ENCODE data around the gene EGFL6.

The EGFL6 gene, protein sequence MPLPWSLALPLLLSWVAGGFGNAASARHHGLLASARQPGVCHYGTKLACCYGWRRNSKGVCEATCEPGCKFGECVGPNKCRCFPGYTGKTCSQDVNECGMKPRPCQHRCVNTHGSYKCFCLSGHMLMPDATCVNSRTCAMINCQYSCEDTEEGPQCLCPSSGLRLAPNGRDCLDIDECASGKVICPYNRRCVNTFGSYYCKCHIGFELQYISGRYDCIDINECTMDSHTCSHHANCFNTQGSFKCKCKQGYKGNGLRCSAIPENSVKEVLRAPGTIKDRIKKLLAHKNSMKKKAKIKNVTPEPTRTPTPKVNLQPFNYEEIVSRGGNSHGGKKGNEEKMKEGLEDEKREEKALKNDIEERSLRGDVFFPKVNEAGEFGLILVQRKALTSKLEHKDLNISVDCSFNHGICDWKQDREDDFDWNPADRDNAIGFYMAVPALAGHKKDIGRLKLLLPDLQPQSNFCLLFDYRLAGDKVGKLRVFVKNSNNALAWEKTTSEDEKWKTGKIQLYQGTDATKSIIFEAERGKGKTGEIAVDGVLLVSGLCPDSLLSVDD

DNA sequence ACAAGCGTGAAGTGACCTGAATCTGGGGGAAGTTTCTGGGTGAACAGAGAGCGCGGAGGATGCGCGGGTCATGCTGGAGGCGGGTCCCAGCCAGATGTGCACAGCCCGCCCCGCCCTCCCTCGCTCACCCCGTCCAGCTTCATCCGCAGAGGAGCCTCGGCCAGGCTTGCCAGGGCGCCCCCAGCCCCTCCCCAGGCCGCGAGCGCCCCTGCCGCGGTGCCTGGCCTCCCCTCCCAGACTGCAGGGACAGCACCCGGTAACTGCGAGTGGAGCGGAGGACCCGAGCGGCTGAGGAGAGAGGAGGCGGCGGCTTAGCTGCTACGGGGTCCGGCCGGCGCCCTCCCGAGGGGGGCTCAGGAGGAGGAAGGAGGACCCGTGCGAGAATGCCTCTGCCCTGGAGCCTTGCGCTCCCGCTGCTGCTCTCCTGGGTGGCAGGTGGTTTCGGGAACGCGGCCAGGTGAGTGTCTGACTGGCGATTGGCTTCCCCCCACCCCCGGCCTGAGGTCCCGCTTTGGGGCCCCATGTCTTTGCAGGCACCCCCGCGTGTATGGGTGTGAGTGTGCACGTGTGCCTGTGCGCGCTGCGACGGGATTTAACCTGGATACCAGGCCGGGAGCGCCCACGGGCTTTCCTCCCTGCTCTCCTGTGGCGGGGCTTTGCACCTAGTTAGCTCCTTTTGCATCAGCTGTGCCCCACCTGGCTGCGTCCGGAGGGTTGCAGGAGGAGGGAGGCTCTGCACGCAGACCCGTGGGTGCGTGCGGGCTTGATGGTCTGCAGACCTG is at the start of gene EGFL6:
Gene EGFL6, plus strand, starts transcription at position 123 of the 782 bp plus-strand sequence. Its CDS starts 261 bp downstream, at position 384.
- DNase-seq (ENCODE audit: extremely low spot score, insufficient read length, low read depth) = no peak

DNA sequence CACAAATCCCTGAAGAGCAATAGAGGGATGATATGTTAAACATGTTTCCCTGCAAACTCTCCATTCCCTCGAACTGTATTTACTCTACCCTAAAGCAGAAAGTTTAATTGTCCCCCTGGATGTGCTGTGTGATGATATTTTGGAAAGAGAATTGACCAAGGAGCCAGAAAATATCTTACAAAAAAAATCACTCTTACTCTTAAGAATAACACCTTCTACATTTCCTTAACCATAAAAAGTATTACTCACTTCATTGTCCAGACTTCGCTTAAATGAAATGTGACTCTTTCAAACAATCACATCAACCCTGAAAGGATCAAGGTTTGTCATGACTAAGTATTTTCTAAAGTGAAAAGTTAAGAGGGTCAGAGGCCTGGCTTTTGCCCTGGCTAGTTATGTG is 49.0 kb upstream of the EGFL6 start:
- FAIRE-seq (no peak), DNase-seq (ENCODE audit: extremely low spot score, insufficient read length, low read depth) (no peak)

More for the DNA sequence above, at the start of gene EGFL6:
- FAIRE-seq = no peak

DNA sequence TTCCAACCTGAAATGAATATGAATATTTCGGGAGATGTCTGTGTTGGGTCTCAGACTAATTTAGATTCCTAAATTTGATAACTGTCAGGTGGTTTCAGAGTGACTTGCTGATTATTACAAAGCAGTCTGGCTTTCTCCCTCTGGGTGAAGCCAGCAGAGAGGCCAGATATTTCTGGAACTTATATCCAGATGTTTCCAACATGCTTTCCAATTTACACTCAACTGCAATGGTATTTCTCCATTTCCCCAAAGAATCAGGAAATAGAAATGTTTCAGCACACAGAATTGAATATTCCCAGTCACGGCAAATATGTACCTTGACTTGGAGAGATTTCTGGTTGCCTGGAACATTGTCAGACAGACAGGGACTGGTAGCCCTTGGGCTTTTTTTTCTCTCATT is 48.5 kb upstream of the EGFL6 start:
- FAIRE-seq (no peak), DNase-seq (ENCODE audit: extremely low spot score, insufficient read length, low read depth) (no peak)

DNA sequence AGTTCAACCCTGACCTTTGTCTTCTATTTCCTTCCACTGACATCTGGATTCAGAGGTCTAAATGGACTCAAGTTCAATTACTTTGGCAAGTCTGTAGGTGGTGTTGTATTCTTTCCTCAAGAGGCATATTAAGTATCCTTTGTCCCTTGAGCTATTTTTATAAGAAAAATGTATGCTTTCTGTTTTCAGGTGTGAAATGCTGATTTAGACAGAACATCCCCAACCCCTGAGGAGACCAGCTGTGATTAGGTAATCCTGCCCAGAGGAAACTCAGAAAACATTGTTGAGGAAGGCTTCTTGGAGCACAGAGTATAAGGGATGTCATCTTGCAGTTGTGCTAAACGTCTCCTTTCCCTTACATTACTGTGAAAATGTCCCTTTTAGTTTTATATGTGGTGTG is 46.6 kb upstream of the EGFL6 start:
- FAIRE-seq = peak; percentile 60
- DNase-seq (ENCODE audit: extremely low spot score, insufficient read length, low read depth) = no peak

DNA sequence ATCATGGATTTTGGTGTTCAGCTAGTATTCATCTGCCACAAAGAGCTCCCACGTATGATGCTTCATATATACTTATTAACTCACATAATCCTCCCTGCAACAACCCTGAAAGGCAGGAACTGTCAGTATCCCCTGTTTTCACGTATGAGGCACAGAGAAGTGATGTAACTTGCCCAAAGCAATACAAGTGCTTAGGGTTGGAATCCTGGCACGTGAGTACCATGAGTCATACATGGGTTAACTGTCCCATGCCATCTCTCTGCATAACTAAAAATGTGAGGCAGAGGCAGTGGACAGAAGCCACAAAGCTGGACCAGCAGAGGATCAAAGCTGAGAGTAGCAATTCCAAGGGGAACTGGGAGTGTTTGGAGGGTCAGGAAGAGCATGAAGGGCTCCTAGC is 35.7 kb upstream of the EGFL6 start:
- DNase-seq (ENCODE audit: extremely low spot score, insufficient read length, low read depth) (no peak), FAIRE-seq (no peak)

DNA sequence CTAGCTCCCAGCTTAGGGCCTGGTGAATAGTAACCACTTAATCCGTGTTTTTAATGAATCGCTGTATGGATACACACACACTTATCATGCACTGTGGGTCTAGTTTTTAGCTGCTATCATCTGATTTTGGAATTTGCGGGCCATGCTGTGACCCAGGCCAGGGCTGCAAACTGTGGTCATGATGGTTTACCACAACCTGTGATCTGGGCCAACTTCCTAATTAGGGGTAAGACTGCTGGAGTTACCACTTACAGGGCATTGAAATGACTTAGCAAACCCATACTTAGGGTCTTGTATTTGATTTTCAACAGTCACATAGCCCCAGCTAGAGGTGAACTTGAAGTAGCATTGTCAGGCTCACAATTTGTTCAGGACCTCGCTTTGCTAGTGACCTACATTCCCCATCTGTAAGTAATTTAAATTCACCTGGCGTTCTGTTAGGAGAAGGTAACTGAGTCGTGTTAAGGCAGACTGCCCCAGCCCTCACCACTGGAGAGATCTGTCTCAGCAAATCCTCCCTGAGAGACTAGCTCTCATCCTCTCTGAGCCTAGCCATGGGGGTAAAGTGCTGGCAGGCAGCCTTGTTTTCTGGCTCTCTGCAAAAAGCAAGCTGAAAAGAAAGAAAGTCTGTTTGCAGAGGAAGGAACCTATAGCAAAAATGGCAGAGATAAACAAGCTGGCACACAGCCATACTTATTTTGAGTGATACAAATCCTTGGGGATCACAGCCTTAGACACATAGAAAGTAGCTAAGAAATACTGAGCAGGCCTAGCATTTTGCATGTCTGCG is 33.8 kb upstream of the EGFL6 start:
- peak; percentile 5 for FAIRE-seq

DNA sequence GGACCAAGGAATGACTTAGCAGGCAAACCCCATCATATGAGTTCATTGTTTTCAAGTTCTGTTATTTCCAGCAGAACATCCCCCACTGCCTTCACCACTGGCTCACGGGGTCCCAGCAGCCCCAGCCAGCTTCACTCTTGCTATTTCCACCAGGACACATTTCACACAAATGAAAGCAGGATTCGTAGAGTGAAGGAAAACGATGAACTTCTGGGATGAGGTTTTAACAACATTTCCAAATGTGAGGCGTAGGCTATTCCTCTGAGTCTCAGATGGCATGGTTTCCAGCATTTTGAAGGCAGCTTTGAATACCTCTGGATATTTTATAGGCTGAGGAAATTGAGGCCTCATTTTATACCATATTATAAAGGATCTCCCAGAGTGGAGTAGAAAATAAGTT is 32.9 kb upstream of the EGFL6 start:
- FAIRE-seq (no peak), DNase-seq (ENCODE audit: extremely low spot score, insufficient read length, low read depth) (no peak)

More for the DNA sequence above, 33.8 kb upstream of the EGFL6 start:
- DNase-seq (ENCODE audit: extremely low spot score, insufficient read length, low read depth) = no peak

DNA sequence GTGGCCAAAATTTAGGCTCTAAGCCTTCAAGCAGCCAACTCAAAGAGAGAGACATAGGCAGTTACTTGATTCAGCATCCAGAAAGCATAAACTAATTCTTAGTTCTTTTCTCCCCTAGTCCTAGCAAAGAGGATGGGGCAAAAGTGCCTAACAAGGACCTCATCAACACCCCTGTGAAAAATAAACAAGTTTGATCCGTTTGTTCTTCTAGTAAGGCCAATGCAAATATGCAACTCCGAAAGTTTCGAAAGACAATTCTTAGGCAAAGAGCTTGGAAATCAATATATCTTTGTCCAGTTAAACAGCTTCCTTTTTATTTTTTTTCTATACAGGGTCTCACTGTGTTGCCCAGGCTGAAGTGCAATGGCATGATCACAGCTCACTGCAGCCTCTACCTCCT is 31.0 kb upstream of the EGFL6 start:
- DNase-seq (ENCODE audit: extremely low spot score, insufficient read length, low read depth) (no peak), FAIRE-seq (no peak)

DNA sequence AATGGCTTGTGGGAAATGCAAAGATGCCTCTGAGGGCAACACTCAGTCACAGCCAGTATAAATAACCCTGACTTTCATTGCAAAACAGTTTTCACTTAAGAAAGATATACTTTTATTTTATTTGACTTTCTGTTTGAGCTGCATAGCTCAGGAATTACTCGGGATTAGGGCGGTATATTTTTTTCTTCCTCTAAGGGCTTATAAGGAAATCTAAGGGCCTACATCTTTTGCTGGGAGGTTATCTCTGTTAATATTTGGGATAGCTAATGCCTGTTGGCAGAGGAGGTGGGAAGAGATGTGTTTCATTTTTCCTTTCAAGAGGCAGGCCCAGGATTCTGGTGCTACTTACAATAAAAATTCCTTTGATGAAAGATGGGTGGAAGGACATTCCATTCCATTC is 28.8 kb upstream of the EGFL6 start:
- FAIRE-seq (no peak), DNase-seq (ENCODE audit: extremely low spot score, insufficient read length, low read depth) (no peak)

DNA sequence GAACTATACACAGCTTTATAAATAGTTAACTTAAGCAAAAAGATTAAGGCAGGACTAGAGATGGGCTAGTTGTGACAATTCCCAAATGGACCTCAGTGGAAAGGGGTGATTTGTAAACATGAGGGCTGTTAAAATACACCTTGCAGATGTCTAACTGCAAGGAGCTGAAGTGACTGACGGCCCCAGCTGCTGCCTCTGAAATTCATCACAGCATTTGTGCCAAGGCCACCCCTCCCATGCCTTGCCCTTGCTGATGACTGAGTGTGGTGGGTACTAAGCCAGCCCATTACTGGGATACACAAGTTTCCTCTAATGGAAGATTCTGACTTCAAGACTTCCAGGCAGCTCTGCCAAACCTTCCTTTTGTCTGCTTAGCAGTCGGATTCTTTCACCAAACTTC is 23.7 kb upstream of the EGFL6 start:
- no peak for FAIRE-seq

DNA sequence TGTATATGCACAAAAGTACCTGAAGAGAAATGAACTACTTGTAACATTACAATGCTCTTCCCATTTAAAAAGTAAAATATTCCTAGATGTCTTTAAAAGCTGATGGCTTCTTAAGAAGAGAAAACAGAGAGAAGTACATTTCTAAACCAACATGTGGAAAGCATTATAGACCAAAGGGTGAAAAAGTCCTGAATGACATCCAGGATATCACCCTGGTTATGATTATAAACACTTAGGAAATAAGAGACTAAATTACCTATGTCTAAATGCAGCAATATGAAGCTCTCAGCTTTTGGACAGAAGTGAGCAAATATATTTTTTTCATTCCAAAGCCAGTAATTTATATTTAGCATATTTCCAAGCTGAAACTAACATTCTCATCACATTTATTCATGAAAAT is 21.7 kb upstream of the EGFL6 start:
- no peak for FAIRE-seq

More for the DNA sequence above, 23.7 kb upstream of the EGFL6 start:
- DNase-seq (ENCODE audit: extremely low spot score, insufficient read length, low read depth) = no peak

DNA sequence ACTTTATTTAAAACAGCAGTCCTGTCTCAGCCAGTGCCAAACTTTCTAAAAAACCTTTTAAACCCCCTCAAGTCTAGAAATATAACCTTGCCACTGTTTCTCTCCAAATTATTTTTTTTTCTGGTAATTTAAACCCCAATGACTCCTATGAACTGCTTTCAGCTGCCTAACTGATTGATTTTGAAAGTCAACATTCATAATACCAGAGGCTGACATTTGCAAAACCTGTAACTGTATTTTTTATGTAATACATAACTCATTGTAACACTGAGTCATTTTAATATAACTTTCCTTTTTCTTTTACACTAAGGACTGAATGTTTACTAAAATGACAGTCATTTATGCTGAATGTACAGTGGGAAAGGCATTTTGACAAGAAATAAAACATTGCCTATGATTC is 19.1 kb upstream of the EGFL6 start:
- FAIRE-seq (no peak), DNase-seq (ENCODE audit: extremely low spot score, insufficient read length, low read depth) (no peak)

More for the DNA sequence above, 21.7 kb upstream of the EGFL6 start:
- DNase-seq (ENCODE audit: extremely low spot score, insufficient read length, low read depth) = no peak

DNA sequence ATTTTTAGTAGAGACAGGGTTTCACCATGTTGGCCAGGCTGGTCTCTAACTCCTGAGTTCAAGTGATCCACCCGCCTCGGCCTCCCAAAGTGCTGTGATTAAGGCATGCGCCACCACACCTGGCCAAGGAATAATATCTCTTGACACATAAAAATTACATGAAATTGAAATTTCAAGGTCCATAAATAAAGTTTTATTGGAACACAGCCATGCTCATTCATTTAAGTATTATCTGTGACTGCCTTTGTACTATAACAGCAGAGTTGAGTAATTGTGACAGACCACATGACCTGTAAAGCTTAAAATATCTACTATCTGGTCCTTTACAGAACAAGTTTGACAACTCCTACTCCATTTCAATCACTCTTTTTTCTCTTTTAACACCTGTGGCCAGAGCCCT is 17.8 kb upstream of the EGFL6 start:
- FAIRE-seq = no peak

DNA sequence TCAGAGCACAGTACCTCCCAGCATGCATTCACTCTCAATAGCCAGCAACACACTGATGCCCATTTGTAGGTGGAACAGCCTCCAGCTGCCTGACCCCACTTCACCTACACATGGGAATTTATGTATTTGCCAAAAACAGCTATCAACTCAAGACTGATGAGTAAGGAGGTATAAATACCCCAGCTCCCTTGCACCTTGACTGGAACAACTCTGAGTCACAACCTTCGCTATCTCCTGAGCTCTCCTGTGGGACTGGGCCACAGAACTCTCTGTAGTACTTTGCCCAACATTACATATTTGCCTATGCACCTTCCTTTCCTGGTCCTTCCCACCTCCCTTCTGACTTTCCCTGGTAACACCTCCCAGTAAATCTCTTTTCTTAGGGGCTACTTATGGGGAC is 16.5 kb upstream of the EGFL6 start:
- FAIRE-seq (no peak), DNase-seq (ENCODE audit: extremely low spot score, insufficient read length, low read depth) (no peak)

More for the DNA sequence above, 17.8 kb upstream of the EGFL6 start:
- DNase-seq (ENCODE audit: extremely low spot score, insufficient read length, low read depth) = no peak

DNA sequence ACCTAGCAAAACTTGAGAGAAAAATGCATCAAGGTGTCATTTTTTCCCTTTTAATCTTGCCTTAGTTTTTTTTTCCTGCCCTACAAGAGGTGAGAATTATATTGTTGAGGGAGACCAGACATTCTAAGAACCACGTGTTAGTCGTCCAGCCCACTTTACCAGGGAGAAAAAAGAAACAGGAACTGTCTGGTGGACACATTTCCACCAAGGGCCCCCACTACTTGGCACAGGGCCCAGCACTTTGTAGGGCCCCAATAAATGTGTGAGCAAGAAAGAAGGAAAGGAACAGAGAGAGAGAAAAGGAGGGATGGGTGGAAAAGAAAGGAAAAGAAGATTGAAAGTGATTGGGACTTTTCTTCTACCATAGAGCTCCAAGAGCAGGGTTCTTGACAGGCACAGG is 3.9 kb upstream of the EGFL6 start:
- no peak for FAIRE-seq
- DNase-seq (ENCODE audit: extremely low spot score, insufficient read length, low read depth) = no peak

DNA sequence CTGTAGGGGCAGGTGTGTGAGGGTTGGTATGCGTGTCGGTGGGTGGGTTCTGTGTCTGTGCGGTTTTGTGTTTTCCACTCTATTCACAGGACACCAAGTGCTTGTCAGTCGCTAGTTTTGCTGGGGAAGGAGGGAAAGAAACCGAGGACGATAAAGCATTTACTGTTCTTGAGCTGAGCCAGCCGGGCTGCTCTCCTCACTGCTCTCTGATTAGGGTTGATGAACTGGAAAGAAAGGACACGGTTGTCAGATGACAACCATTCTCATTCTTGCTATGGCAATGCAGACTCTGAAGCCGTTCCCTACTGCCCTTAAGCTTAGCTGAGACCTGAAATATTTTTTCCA is 832 bp downstream of the EGFL6 start:
- DNase-seq (ENCODE audit: extremely low spot score, insufficient read length, low read depth) (no peak), FAIRE-seq (peak; percentile 57)

DNA sequence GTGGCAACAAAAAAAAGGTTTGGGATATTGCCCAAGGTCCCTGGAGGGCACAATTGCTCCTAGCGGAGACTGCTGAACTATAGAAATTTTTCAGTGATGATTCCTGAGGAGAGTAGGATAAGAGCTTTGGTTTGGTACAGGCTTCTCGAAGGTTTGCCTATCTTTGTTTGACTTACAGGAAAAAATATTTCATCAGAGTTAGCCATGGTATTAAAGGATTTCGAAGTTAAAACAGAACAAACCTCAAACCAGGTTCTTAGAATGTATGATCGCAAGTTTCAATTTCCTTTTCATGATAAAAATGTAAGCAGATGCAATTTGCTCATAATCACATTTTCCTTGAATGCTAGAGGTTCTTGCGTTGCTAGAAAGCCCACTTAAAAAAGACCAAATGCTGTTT is 1.7 kb downstream of the EGFL6 start:
- FAIRE-seq (peak; percentile 21), DNase-seq (ENCODE audit: extremely low spot score, insufficient read length, low read depth) (no peak)

DNA sequence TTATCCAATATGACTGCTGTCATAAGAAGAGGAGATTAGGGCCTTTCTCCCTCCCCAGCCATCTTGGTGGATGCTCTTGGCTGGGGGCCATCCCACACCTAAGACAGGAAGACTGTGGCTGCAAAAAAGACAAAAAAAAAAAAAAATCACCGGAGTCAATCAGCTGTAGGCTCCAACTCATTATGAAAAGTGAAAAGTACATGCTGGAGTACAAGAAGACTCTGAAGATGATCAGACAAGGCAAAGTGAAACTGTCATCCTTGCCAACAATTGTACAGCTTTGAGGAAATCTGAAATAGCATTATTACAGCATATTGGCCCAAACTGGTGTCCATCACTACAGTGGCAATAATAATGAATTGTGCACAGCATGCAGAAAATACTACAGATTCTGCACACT is 5.2 kb downstream of the EGFL6 start:
- FAIRE-seq (peak; percentile 86), DNase-seq (ENCODE audit: extremely low spot score, insufficient read length, low read depth) (no peak)

DNA sequence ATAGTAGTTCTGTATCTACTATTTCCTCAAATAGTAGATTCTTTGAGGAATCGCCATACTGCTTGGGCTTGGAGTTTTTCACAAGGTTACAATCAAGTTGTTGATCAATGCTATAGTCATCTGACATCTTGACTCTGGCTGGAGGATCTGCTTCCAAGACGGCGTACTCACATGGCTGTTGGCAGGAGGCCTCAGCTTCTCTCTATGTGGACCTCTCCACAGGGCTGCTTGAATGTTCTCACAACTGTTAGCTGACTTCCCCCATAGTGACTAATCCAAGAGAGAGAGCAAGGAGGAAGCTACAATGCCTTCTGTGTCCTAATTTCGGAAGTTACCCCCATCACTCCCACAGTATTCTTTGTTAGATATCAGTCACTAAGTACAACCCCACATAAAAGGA is 10.3 kb downstream of the EGFL6 start:
- no peak for DNase-seq (ENCODE audit: extremely low spot score, insufficient read length, low read depth)
- FAIRE-seq = no peak

DNA sequence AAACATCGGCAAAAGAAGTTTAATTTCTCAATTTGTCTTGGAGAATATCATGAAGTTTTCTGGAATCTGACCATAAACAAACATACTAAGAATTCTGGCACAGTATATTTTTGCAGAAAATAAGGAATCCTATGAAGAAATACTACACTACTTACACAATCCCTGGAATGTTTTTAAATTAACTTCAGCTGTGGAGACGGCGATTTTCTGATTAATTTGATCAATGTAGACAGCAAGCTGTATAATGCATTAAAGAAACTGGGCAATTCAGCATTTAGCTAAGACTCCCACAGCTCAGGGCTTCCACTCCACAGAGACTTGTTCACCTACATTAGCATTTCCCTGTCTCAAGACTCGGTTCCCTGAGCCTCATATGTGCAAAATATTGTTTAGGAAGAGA is 12.2 kb downstream of the EGFL6 start:
- FAIRE-seq = no peak

More for the DNA sequence above, 12.2 kb downstream of the EGFL6 start:
- no peak for DNase-seq (ENCODE audit: extremely low spot score, insufficient read length, low read depth)

Measured in GM18507 (cell line).